ENCODE measurements around the gene STAT5B. TPM values are rescaled to one million over a fixed set of nuclear protein-coding genes. Genes with fewer than 3 reads are reported as not detected.

Gene STAT5B
- total and polyA plus RNA-seq, 2 of the 8 experiments (the other 6 are each of a cell fraction or from before 2014, with no cell fraction given), result 35.3 to 52.6 TPM

- no peak overlapping the region for H3K14ac ChIP-seq (ENCODE audit: insufficient read length)
- CTCF ChIA-PET (ENCODE audit: partially characterized antibody), result interaction anchor here (0.5 to 24.6 kb wide), 16 partner anchors 10 to 607 kb away, joined by 3 to 542 read pairs (median 4); no protein-coding TSS in a partner anchor
- no peak overlapping the region for H2BK5ac ChIP-seq (ENCODE audit: low read depth, low read length)
These were observed 35.2 kb upstream of the STAT5B start for GRCh38 chr17:42311240-42312034.

More at GRCh38 chr17:42311240-42312034, 35.2 kb upstream of the STAT5B start:
- Histone ChIP-seq H3K4me3 (ENCODE audit: extremely low read depth in 1 of 4, insufficient read depth in 2 of 4, low read depth in 3 of 4, low read length in 4 of 4) (peak overlapping the region in 1 of 4 experiments; percentile 46; a peak in 1 of 8 replicates), H2BK20ac (ENCODE audit: low read length) (no peak overlapping the region; the same call in 1 of the 2 replicates), H3K23ac (ENCODE audit: insufficient read length) (no peak overlapping the region), H3K79me2 (ENCODE audit: control insufficient read depth in 1 of 2, insufficient read depth in 2 of 2, low read length in 2 of 2) (no peaks in the 10 kb centered on the region), H3K79me1 (ENCODE audit: low read depth, low read length) (no peaks in the 10 kb centered on the region; the same call in 1 of the 2 replicates), H3K23me2 (ENCODE audit: low read depth, low read length) (no peaks in the 10 kb centered on the region), H2BK12ac (ENCODE audit: low read depth, low read length) (no peak overlapping the region), H3K4me1 (replicated peaks in 1 of 4; ENCODE audit: control insufficient read depth in 3 of 4, insufficient read depth in 4 of 4, low read length in 3 of 4) (peaks cover 5 to 20% (median 8%) of the 10 kb centered on the region in 4 experiments; a peak in 6 of 7 replicates), H2AK5ac (ENCODE audit: low read depth, low read length) (peak overlapping the region; percentile 39; the same call in 1 of the 2 replicates), H3K56ac (replicated peaks; ENCODE audit: insufficient read length, low read depth, low read length) (no peak overlapping the region), H3K4ac (replicated peaks; ENCODE audit: insufficient read length, low read depth, low read length) (no peak overlapping the region), H3K4me2 (ENCODE audit: insufficient read depth in 1 of 2, low read depth in 2 of 2, low read length in 2 of 2) (peak overlapping the region in 1 of 2 experiments; percentile 16; a peak in 2 of 4 replicates), H4K20me1 (replicated peaks in 1 of 2; ENCODE audit: control insufficient read depth in 1 of 2, insufficient read depth in 2 of 2, low read length in 2 of 2) (peaks cover 0 to 3% of the 10 kb centered on the region in 2 experiments), H3K18ac (ENCODE audit: extremely low read depth, low read length) (no peak overlapping the region), H3K9me3 (ENCODE audit: insufficient read depth in 2 of 2, low read depth in 1 of 2, low read length in 1 of 2) (no peaks in the 10 kb centered on the region), H2AFZ (ENCODE audit: low read length) (no peak overlapping the region), H2BK120ac (replicated peaks; ENCODE audit: low read depth, low read length) (no peak overlapping the region), H3K27me3 (replicated peaks in 1 of 4; ENCODE audit: control insufficient read depth in 3 of 4, extremely low read depth in 1 of 4, insufficient read depth in 3 of 4, low read length in 3 of 4) (no peaks in the 10 kb centered on the region), H3K27ac (ENCODE audit: low read depth, low read length) (peak overlapping the region; percentile 30; the same call in 1 of the 2 replicates), H4K91ac (replicated peaks; ENCODE audit: insufficient read length, low read length) (no peak overlapping the region), H4K5ac (ENCODE audit: insufficient read length, low read depth, low read length) (no peak overlapping the region), H3K36me3 (ENCODE audit: control insufficient read depth in 2 of 4, insufficient read depth in 4 of 4, low read length in 3 of 4) (peaks cover 2 to 14% (median 10%) of the 10 kb centered on the region in 4 experiments; a peak in 6 of 8 replicates), H4K8ac (ENCODE audit: extremely low read depth, insufficient read depth, low read length) (no peak overlapping the region), H3K9ac (replicated peaks in 1 of 4; ENCODE audit: extremely low read depth in 1 of 4, low read depth in 3 of 4, low read length in 3 of 4) (peak overlapping the region in 3 of 4 experiments; percentile 13 to 47 (median 17); a peak in 2 of 7 replicates), H2BK15ac (ENCODE audit: low read length) (no peak overlapping the region)
- TF ChIP-seq YY1 (IDR thresholded peaks at IDR 0.05; ENCODE audit: low read depth, low read length) (no peak), CEBPB (IDR thresholded peaks at IDR 0.05; ENCODE audit: low read depth, low read length) (peak; percentile 98), HDAC6 (IDR thresholded peaks at IDR 0.05; ENCODE audit: low read depth, low read length) (no peak), POLR2AphosphoS5 (IDR thresholded peaks at IDR 0.05; ENCODE audit: low read depth, low read length) (0 out of 2 replicates have a peak, but pooled peaks have one; percentile 33), MAX (IDR thresholded peaks at IDR 0.05) (0 out of 2 replicates have a peak, but pooled peaks have one; percentile 18)
- POLR2A ChIA-PET (ENCODE audit: partially characterized antibody), result interaction anchor here (0.9 to 4.8 kb wide), 14 partner anchors 10 to 202 kb away, joined by 3 to 33 read pairs (median 4); partner anchors contain the start of genes STAT3 and STAT5A
- no peak for DNase-seq (ENCODE audit: low read depth in 1 of 2, low spot score in 2 of 2)
- FAIRE-seq, result peak; percentile 55
- 83% methylated on average over 19 of the region's 19 CpGs; no CpG with 5 or more reads in 1 of the 2 experiments for WGBS, 2 experiments (ENCODE audit: extremely low coverage in 1 of 2, insufficient coverage in 1 of 2, insufficient read length in 1 of 2, insufficient replicate concordance in 2 of 2, low coverage in 1 of 2, low lambda C conversion rate in 2 of 2, missing lambda C conversion rate in 1 of 2)

Data from H1 (cell line).